Stimulated activated CD4-positive, alpha-beta T cell treated with anti-CD3 and anti-CD28 coated beads, Interleukin-4, amount 100 ng/mL, for 4 hours (primary cell): Measurements from ENCODE around the gene DNAJB11.
"Not testable (repeated sequence)": the region's sequence is repeated elsewhere in the genome, so short reads cannot be mapped to it uniquely, and the experiment has no call there.

Source experiments
- DNase-seq, 2 experiments: peaks; one replicate each; pipeline ENCODE4 v3.0.0-alpha.2; 2020

The DNAJB11 gene

DNA sequence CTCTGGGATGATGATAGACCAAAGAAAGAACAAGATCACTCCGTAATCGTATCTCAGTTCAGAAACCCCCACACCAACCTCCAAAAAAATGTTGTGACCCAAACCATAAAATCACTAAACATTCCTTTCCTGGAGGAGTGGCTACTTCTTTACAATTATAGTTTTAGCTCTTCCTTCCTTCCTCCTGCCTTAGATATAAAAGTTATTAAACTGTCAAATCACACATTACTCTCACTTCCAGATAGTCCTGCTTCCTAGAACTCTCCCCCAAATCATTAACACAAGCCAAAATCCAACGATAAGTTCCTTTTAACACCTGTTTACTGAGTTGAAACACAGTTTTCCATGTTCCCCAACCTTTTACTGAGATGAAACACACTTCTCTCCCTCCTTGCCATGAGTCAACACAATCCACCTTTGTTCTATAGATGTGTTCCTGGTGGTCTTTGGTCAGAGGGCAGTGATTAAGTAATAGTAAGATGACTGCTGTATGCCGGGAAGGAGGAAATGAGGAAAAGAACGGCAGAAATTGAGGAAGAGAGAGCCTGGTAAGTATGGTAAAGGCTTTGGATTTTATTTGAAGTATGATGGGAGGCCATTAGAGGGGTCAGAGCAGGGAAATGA, 18.0 kb upstream of the DNAJB11 start:
- DNase-seq: no peak

DNA sequence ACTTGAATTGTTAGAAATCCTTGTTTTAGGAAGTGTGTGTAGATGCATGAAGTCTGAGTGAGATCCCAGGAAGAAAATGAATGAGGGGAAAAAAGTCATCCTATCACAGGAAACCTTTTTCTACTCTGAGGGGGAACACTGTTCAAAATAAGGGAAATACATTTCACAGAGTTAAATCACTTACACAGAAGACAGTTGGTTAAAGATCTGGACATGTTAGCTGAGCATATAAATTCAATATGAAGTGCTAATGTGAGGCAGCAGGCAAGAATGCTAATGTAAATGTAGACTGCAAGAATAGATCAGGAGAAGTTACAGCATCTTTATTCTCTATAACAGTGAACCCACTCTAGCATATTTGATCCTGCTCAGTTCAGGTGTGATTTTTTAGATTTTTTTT, 5.9 kb upstream of the DNAJB11 start:
- no peak for DNase-seq

DNA sequence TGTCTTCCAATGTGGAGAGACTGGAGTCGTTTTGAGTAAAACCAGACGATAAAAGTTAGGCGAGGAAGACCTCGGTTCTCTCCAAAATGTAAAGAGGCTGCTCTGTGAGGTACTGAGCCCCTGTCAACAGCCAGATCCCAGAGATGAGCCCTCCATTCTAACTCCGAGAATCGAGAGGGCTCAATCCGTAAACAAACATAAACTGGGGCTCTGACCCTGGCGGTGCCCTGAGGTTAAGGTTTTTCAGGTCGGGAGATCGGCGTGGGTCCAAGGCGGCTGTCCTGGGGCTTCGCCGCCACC, 3.8 kb upstream of the DNAJB11 start:
- DNase-seq: no peak

DNA sequence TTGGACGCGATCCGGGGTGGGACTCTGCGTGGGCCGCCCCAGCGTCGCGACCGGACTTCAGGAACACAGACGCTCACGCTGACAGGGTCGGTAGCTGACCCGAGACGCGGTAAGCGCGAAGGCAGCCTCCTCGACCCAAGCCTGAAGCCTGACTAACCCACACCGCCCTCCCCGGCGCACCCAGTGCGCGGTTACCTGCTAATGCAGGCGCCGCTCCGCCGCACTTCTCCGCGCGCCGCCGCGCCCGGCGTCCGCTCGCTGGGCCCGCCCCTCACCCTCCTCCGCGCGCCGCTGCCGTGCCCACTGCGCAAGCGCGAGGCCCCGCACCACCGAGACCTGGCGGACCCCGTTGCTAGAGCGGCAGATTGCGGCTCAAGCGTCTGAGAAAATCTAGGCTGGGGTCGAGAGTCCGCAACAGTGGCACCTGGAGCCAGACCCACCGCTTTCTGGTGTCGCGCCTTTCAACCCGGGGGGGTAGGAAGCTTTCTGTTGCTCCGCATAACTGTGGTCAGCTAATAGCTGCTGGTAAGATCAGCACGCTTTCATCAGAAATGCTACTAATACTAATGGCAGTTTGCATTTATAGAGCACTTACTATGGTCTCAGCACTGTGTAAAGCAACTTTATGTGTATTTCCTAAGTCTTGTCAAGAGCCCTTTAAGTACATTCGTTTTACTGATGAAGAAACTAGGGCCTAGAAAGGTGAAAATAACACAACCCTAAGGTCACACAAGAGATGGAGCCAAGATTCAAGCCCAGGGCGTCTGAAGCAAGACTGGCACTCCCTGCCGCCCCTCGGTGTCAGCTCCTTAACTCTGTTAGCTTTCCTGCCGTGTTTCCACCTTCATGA, 3.2 kb upstream of the DNAJB11 start, which contains the start of gene TBCCD1:
Gene TBCCD1, minus strand, starts transcription at position 268 of the 850 bp plus-strand sequence. CDS start 3,010 bp downstream, outside the sequence.
- DNase-seq: peak; percentile 90 to 95

DNA sequence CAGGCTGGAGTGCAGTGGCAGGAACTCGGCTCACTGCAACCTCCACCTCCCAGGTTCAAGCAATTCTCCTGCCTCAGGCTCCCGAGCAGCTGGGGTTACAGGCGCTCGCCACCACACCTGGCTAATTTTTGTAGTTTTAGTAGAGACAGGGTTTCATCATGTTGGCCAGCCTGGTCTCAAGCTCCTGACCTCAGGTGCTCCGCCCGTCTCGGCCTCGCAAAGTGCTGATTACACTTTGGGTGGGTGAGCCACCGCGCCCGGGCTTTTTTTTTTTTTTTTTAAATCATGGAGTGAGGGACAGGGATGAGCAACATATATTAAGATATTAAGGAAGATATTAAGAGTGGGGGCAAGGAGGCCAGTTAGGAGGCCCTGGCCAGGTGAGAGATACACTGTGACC, 1.2 kb upstream of the DNAJB11 start:
- DNase-seq: not testable (repeated sequence)

DNA sequence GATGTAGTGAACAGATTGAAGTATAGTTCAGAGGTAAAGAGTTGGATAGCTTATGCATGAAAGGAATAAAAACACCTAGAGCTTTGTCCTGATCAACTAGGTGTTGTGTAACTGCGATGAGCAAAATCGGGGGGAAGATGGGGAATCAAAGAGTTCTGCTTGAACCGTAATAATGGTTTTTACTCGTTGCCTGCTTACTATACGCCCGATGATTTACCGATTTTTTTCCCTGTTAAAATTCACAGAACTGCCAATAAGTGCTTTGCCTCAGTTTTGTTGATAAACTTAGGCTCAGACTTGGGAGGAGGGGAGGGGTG, 783 bp upstream of the DNAJB11 start:
- DNase-seq: no peak

DNA sequence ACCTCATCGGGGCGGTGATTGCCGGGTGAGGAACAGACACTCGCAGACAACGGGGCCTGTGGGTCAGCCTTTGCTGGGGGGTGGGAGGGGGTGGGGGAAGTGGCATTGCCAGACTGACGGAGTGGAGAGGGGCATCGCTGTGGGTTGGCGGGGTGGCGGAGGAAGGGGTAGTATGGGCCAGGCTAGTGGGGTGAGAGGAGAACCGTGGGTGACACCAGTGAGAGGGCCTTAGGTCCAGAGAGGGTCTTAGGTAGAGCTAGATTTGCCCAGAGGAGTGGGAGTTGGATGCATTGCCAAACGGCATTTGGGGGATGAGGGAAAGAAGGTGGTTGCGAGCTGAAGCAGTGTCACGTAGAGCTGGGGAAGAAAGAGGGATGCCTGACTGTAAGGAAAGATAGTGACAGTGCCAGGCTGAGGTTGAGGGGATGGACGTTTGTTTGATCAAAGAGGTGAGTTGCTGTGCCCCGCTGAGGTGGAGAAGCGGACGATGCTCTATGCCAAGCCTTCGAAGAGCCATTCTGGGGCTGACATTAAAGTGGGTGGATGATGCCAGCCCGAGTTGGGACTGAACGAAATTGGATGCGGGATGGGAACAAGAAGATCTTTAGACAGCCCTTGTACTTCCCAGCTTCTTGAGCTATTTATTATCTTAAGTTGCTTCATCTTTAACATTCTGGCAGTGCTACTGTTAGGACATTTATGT, 572 bp downstream of the DNAJB11 start:
- DNase-seq: no peak

DNA sequence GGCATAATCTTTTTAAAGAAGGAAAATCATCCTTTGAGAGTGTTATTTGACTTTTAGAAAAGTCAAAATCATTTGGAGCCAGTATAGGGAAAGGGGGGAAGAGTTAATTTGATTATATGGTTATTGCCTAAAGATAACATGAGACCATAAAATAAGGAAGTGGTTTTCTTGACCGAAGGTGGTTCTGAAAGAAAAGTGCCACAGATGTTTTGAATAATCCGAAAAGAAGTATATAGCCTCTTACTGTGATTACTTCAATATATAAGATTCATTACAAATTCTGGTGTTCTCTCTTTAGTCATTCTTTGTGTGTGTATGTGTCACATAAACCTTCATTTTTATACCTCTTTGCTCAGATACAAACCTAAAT, 1.1 kb downstream of the DNAJB11 start:
- DNase-seq: no peak

DNA sequence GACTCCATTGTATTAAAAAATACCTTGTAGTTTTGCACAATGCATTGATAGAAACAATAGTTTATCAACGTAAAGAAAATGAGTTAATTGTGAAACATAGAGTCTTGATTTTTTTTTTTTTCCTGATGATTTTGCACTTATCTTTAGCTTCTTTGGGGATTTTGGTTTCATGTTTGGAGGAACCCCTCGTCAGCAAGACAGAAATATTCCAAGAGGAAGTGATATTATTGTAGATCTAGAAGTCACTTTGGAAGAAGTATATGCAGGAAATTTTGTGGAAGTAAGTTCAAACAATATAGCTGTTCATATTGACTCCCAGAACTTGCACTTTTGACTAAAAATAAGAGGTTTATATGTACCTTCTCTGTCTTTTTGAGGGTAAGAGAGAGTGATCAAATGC, 7.0 kb downstream of the DNAJB11 start:
- no peak for DNase-seq

DNA sequence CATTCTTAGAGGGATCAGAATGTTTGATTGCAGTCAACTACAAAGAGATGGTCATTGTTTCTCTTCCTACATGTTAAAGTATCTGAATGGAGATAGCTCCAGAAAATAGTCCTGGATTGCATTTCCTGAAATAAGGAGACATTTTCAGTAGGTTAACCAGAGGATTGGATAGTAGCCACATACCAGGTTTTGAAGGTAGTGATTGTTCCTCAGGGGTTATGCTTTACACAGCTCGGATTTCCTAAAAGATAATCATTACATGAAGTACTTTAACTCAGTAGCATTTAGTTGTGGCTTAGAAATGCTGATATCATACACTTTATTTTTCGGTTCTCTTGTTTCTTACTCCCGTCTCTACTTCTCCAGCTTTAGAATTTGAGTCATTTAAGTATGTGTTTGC, 10.3 kb downstream of the DNAJB11 start:
- no peak for DNase-seq

DNA sequence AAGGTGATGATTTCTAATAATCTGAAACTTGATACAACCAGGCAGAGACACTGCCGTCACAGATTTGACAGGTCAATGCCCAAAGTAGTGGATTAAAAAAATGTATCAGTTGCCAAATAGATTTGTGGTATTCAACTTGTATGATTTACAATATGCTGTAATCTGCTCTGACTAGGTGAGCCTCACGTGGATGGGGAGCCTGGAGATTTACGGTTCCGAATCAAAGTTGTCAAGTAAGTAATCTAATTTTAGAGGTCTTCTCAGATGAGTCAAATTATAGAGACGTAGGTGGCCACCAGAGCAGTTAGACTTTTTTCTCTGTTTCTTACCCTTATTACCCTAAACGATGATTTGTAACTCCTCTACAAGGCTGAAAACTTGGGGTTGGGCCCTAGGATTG, 12.0 kb downstream of the DNAJB11 start:
- DNase-seq: no peak

DNA sequence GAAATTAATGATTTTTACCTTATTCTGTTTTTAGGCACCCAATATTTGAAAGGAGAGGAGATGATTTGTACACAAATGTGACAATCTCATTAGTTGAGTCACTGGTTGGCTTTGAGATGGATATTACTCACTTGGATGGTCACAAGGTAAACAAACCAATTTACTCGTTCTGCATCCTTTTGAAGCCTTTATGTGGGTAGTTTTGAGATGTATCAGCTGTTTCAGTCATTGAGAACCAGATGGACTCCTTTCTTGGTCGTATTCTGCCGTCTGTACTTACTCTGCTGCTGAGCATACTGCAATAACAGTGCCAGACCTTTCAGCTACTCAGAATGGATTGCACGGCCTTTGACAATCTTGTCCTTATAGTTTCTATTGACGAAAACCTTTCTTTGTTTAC, 13.3 kb downstream of the DNAJB11 start:
- DNase-seq: no peak

DNA sequence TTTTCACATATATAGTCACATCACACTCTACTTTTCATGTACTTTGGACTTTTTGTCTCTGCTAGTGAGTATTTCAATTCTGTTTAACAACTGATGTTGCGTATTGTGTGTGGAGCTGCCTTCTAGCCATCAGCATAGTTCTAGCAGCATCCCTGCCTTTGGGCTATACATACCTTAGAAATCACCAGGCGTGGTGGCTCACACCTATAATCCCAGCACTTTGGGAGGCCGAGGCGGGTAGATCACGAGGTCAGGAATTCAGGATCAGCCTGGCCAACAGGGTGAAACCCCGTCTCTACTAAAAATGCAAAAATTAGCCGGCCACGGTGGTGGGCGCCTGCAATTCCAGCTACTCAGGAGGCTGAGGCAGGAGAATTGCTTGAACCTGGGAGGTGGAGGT, 15.7 kb downstream of the DNAJB11 start:
- not testable (repeated sequence) for DNase-seq

DNA sequence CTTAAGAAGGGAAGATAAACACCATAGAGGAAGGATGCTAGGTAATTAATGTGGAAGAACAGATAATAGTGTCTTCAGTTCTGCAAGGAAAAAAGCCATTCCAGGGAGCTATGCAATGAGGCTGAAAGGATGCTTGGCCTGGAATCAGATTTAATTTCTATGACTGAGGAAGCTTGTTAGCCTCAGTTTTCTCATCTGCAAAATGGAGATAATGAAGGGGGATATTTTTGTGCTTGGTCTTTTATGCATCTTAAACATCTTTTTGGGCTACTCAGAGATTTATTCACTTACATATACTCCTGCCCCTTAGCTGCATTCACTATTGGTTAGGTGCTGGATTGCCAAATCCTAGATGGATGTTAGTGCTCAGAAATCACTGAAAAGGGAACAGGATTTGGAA, 16.7 kb downstream of the DNAJB11 start:
- DNase-seq: no peak

DNA sequence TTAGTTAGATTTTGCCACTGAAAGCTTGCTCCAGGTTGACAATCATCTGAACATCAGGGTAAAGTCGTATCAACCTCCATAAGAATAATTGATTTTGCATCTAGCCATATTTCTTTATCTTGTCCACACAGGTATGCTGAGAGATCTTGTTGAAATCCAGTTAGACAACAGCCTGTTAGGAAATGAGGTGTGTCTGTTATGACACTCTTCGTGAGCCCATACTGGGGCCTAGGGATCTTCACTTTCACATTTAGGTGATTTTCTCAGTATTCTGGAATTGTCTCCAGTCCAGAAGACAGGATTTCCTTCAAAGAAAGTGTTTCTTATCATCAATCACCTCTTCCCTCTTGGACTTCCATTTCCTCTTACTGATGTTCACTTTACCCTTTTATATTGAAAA, 18.1 kb downstream of the DNAJB11 start:
- DNase-seq: no peak

DNA sequence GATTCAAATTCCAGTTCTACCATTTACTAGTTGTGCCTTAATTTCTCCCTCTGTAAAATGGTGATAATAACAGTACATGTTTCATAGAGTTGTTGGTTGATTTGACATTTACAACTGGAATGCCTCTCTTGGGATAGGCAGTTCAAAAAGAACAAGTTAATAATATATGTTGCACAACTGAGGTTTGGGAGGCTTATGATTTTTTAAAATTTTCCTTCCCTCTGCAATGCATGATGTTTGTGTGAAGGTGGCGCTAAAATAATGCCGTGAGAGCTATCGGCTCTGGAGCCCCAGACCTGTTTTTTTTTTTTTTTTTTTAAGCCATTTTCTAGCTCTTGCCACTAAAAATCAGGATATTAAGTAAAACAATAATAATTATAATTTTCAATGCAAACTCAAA, 18.6 kb downstream of the DNAJB11 start:
- DNase-seq: no peak

DNA sequence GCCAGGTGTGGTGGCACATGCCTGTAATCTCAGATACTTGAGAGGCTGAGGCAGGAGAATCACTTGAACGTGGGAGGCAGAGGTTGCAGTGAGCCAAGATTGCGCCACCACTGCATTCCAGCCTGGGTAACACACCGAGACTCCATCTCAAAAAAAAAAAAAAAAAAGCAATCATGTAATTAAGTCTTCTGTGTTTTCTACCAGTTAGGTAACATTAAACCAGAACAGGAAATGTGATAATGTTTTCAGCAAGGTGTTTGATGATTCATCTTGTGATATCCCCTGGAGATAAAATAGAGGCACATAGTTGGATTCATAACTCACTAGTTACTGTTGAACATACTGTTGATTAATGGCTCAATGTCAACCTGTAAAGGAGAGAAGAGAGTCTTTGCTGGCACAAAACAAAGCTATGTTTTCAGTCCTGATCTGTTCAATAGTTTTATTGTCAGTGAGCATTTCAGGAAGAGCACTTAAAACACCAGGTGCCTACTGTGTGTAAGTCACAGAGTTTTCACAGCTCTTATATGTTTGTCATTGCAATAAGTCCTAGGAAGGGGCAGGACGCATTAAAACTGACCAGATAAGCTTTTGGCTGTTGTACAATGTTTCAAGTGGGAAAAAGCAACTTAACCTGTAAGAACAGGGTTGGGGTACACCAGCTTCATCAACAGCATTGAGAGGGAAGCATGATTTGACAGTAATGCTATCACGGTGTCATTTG, 19.5 kb downstream of the DNAJB11 start:
- DNase-seq: no peak

DNA sequence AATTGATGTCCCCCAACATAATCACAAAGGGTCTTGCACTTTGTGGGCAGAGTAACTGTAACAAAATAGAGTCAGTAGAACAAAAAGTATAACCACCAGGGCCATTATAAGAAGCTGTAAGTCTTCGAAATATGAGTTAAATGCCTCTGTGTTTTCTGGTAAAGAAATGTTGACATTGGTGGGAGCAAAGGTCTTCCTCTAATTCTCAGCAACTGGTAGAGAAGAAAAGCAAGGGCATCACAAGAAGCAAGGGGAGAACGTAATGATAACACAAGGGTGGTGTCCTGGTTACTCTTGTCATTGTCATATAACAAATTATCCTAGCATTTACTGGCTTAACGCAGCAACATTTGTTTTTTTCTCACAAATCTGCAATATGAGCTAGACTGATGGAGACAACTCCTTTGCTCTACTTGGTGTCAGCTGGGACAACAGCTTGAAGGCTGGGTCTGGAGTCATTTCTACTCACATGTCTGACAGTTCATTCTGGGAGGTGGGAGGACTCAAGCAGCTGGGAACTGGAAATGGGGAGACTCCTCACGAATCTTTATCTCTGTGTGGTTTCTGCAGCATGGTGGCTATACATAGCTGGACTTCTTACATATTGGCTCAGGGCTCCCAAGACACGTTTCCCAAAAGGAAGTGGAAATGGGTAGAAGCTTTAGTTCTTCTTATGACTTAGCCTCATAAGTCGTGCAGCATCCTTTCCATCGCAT, 20.2 kb downstream of the DNAJB11 start:
- no peak for DNase-seq

DNA sequence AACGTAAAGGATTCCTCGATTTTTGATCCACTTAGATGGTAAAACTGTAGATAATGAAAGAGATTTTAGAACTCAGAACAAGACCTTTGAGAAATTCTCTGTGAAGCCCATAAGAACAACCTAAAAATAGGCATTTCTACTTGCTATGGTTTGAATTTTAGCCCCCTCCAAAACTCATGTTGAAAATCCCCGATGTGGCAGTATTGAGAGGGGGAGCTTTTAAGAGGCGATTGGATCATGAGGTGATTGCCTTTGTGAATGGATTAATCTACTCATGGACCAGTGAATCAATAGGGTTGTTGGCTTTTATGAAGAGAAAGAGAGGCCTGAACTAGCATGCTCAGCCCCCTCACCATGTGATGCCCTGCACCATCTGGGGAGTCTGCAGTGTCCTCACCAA, 22.2 kb downstream of the DNAJB11 start:
- no peak for DNase-seq

DNA sequence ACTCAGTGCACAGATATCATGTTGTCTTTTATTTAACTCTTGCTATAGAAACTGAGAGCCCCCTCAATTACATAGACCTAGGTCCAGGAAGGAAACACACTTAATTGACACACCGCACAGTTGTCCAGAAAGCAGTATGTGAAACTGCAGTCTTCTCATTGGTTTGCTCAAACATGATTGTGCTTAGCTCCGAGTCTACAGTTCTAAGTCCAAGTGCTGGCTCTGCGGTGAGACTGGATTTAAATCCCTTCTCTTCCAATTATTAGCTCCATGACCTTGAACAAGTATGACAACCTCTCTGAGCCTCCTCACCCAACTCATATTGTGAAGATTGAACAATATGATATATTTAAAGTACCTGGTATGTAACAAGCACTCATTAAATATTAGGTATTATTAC, 23.3 kb downstream of the DNAJB11 start:
- DNase-seq: no peak

DNA sequence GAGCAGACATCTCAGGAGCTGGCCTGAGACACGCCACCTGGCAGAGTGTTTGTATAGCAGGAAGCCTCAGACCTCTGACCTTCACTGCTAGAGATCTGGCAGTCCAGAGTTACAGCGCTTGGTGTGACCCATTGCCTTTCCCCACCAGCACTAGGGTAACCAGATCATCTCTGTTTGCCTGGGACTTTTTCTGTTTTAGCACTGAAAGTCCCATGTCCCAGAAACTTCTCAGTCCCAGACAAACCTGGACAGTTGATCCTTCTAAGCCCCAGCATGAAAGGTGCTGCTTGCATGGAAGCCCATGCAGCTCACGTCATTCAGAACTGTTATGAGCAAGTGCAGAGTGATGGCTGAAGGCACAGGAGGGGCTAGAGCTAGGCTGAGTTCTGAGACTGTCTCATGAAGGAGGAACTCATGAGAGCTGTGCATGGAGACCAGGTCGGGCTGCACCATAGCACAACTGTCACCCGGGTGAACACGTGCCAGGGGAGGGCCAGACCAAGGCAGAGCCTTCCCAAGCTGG, 24.1 kb downstream of the DNAJB11 start:
- no peak for DNase-seq

DNA sequence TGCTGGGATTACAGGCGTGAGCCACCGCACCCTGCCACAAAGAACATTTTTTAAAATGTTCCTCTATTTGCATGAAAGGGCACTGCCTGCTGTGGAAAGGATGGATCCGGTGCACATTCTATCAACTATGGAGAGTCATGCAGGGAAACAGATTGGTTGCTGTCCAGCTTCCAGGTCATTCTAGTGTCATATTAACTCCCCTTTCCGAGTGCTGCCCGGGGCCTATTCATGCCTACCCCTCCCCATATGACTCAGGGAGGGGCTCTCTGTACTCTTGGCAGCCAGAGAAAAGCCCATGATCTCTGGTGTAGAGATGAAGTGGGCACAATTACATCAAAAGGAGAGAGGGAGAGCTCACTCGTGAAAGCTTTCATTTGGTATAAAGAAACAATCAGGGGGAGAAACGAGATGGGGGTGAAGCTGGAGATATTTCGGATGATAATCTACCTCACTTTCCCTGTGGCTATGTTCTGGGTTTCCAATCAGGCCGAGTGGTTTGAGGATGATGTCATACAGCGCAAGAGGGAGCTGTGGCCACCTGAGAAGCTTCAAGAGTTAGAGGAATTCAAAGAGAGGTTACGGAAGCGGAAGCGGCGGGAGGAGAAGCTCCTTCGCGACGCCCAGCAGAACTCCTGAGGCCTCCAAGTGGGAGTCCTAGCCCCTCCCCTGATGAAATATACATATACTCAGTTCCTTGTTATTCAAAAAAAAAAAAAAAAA, 26.2 kb downstream of the DNAJB11 start:
- no peak for DNase-seq
